ENCODE results near the gene CCDC138.

Gene CCDC138

DNA sequence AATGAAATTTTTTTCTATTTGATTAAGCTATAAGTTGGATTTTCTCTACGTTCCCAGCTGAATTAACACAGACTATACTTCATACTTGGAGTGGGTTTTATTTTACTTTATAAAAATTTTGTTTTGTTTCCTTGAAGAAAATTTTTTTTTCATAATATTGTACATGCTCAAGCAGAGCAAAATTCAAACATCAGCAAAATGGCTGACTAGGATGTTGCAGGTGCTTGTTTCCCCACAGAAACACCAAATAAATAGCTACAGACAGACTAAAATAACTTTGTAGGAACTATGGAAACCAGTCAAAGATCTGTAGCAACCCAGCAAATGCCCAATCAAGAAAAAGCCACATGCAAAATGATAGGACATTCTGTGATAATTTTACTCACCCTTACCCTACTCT lies 82.3 kb downstream of the CCDC138 start:
- no peak overlapping the region for H3K4me3 ChIP-seq (ENCODE audit: insufficient read length, low read depth)
- TF ChIP-seq ZNF274 (IDR thresholded peaks at IDR 0.05; ENCODE audit: low read depth, low read length) (no peak), YY1 (IDR thresholded peaks at IDR 0.05; ENCODE audit: insufficient read depth, insufficient read length) (no peak), SUZ12 (IDR thresholded peaks at IDR 0.05; ENCODE audit: extremely low read depth, insufficient read depth, insufficient read length) (no peak)
- peaks cover 6% of the 10 kb centered on the region; the same call in 1 of the 2 replicates for H3K9me3 ChIP-seq (ENCODE audit: insufficient read depth, low read length)
- no peak overlapping the region for H3K9ac ChIP-seq (ENCODE audit: insufficient read length, low read depth)
- peaks cover 41% of the 10 kb centered on the region for H3K36me3 ChIP-seq (ENCODE audit: insufficient read depth, insufficient read length, low read length)
- no peaks in the 10 kb centered on the region for H3K4me1 ChIP-seq (ENCODE audit: insufficient read depth, insufficient read length)
- DNase-seq (ENCODE audit: low read depth, low spot score) = no peak
- H3K27me3 ChIP-seq (ENCODE audit: insufficient read depth, insufficient read length) = no peaks in the 10 kb centered on the region

DNA sequence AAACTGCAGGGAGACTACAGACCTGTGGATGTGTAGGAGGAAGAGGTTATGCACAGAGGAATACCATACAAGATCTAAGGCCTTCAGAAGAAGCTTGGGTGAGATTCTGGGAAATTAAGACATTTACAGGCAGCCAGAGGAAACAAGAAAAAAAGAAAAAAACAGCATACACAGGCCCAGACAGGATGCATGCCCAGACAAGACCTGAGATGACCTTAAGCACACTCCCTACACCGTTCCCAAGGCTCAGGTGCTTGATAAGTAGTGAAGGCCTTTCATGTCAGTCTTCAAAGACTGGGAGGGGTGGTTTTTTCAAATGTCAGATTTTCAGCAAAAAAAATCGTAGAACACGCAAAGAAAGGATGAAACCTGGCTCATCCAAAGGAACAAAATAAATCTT lies 83.0 kb downstream of the CCDC138 start:
- Histone ChIP-seq H3K4me3 (ENCODE audit: insufficient read length, low read depth) (no peak overlapping the region), H3K9me3 (ENCODE audit: insufficient read depth, low read length) (peaks cover 6% of the 10 kb centered on the region; the same call in 1 of the 2 replicates), H3K4me1 (ENCODE audit: insufficient read depth, insufficient read length) (no peaks in the 10 kb centered on the region), H3K27me3 (ENCODE audit: insufficient read depth, insufficient read length) (no peaks in the 10 kb centered on the region), H3K36me3 (ENCODE audit: insufficient read depth, insufficient read length, low read length) (peaks cover 41% of the 10 kb centered on the region), H3K9ac (ENCODE audit: insufficient read length, low read depth) (no peak overlapping the region)
- no peak for DNase-seq (ENCODE audit: low read depth, low spot score)
- TF ChIP-seq YY1 (IDR thresholded peaks at IDR 0.05; ENCODE audit: insufficient read depth, insufficient read length) = no peak
- TF ChIP-seq ZNF274 (IDR thresholded peaks at IDR 0.05; ENCODE audit: low read depth, low read length) = no peak

GRCh38 chr2:108870069-108870644 lies 83.6 kb downstream of the CCDC138 start:
- Histone ChIP-seq H3K9ac (ENCODE audit: insufficient read length, low read depth) (no peak overlapping the region), H3K36me3 (ENCODE audit: insufficient read depth, insufficient read length, low read length) (peaks cover 37% of the 10 kb centered on the region), H3K4me3 (ENCODE audit: insufficient read length, low read depth) (no peak overlapping the region), H3K9me3 (ENCODE audit: insufficient read depth, low read length) (peaks cover 6% of the 10 kb centered on the region; the same call in 1 of the 2 replicates), H3K27me3 (ENCODE audit: insufficient read depth, insufficient read length) (no peaks in the 10 kb centered on the region), H3K4me1 (ENCODE audit: insufficient read depth, insufficient read length) (no peaks in the 10 kb centered on the region)
- no peak for DNase-seq (ENCODE audit: low read depth, low spot score)
- TF ChIP-seq ZNF274 (IDR thresholded peaks at IDR 0.05; ENCODE audit: low read depth, low read length) = no peak
- no peak for TF ChIP-seq YY1 (IDR thresholded peaks at IDR 0.05; ENCODE audit: insufficient read depth, insufficient read length)
- TF ChIP-seq SUZ12 (IDR thresholded peaks at IDR 0.05; ENCODE audit: extremely low read depth, insufficient read depth, insufficient read length) = no peak

DNA sequence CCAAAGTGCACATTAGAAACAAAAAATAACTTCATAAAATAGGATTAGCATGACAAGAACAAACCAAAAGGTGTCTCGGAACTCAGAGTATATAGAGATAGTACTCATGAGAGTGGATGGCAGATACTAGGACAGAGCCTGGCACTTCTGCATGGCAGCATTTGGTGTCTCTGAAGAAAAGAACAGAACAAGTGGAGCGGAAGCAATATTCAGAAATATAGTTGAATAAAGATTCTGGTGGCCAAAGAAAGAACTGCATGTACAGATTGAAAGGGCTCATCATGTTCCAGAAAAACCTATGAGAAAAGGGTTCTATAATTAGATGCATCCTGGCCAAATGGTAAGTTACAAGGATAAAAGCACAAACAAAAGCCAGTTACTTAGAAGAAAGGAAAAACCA lies 90.9 kb downstream of the CCDC138 start:
- Histone ChIP-seq H3K27me3 (ENCODE audit: insufficient read depth, insufficient read length) (no peaks in the 10 kb centered on the region), H3K4me3 (ENCODE audit: insufficient read length, low read depth) (no peak overlapping the region), H3K4me1 (ENCODE audit: insufficient read depth, insufficient read length) (no peaks in the 10 kb centered on the region), H3K9ac (ENCODE audit: insufficient read length, low read depth) (no peak overlapping the region), H3K36me3 (ENCODE audit: insufficient read depth, insufficient read length, low read length) (peaks cover 30% of the 10 kb centered on the region), H3K9me3 (ENCODE audit: insufficient read depth, low read length) (peaks cover 42% of the 10 kb centered on the region)
- TF ChIP-seq SUZ12 (IDR thresholded peaks at IDR 0.05; ENCODE audit: extremely low read depth, insufficient read depth, insufficient read length) = no peak
- TF ChIP-seq YY1 (IDR thresholded peaks at IDR 0.05; ENCODE audit: insufficient read depth, insufficient read length) = no peak
- no peak for TF ChIP-seq ZNF274 (IDR thresholded peaks at IDR 0.05; ENCODE audit: low read depth, low read length)
- no peak for DNase-seq (ENCODE audit: low read depth, low spot score)

- no peak overlapping the region for H3K4me3 ChIP-seq (ENCODE audit: insufficient read length, low read depth)
- no peaks in the 10 kb centered on the region for H3K4me1 ChIP-seq (ENCODE audit: insufficient read depth, insufficient read length)
- H3K9me3 ChIP-seq (ENCODE audit: insufficient read depth, low read length) = peaks cover 49% of the 10 kb centered on the region
- peaks cover 29% of the 10 kb centered on the region for H3K36me3 ChIP-seq (ENCODE audit: insufficient read depth, insufficient read length, low read length)
- H3K9ac ChIP-seq (ENCODE audit: insufficient read length, low read depth) = no peak overlapping the region
- no peak for DNase-seq (ENCODE audit: low read depth, low spot score)
- no peak for TF ChIP-seq YY1 (IDR thresholded peaks at IDR 0.05; ENCODE audit: insufficient read depth, insufficient read length)
- TF ChIP-seq ZNF274 (IDR thresholded peaks at IDR 0.05; ENCODE audit: low read depth, low read length) = no peak
- TF ChIP-seq SUZ12 (IDR thresholded peaks at IDR 0.05; ENCODE audit: extremely low read depth, insufficient read depth, insufficient read length) = no peak
- no peaks in the 10 kb centered on the region for H3K27me3 ChIP-seq (ENCODE audit: insufficient read depth, insufficient read length)
These were observed 91.7 kb downstream of the CCDC138 start for GRCh38 chr2:108878276-108878675.

- no peaks in the 10 kb centered on the region for H3K4me1 ChIP-seq (ENCODE audit: insufficient read depth, insufficient read length)
- no peak for TF ChIP-seq SUZ12 (IDR thresholded peaks at IDR 0.05; ENCODE audit: extremely low read depth, insufficient read depth, insufficient read length)
- TF ChIP-seq ZNF274 (IDR thresholded peaks at IDR 0.05; ENCODE audit: low read depth, low read length) = no peak
- no peak for TF ChIP-seq YY1 (IDR thresholded peaks at IDR 0.05; ENCODE audit: insufficient read depth, insufficient read length)
- no peaks in the 10 kb centered on the region for H3K36me3 ChIP-seq (ENCODE audit: insufficient read depth, insufficient read length, low read length)
- H3K9me3 ChIP-seq (ENCODE audit: insufficient read depth, low read length) = peaks cover 39% of the 10 kb centered on the region
- H3K9ac ChIP-seq (ENCODE audit: insufficient read length, low read depth) = no peak overlapping the region
- H3K4me3 ChIP-seq (ENCODE audit: insufficient read length, low read depth) = no peak overlapping the region
- DNase-seq (ENCODE audit: low read depth, low spot score) = peak; percentile 2
- no peaks in the 10 kb centered on the region for H3K27me3 ChIP-seq (ENCODE audit: insufficient read depth, insufficient read length)
These were observed 98.0 kb downstream of the CCDC138 start for GRCh38 chr2:108884619-108885018.

GRCh38 chr2:108889907-108890306 lies 103.3 kb downstream of the CCDC138 start:
- H3K36me3 ChIP-seq (ENCODE audit: insufficient read depth, insufficient read length, low read length) = no peaks in the 10 kb centered on the region
- no peaks in the 10 kb centered on the region for H3K27me3 ChIP-seq (ENCODE audit: insufficient read depth, insufficient read length)
- H3K9ac ChIP-seq (ENCODE audit: insufficient read length, low read depth) = no peak overlapping the region
- H3K4me3 ChIP-seq (ENCODE audit: insufficient read length, low read depth) = no peak overlapping the region
- no peaks in the 10 kb centered on the region for H3K4me1 ChIP-seq (ENCODE audit: insufficient read depth, insufficient read length)
- H3K9me3 ChIP-seq (ENCODE audit: insufficient read depth, low read length) = peaks cover 16% of the 10 kb centered on the region
- TF ChIP-seq YY1 (IDR thresholded peaks at IDR 0.05; ENCODE audit: insufficient read depth, insufficient read length) (no peak), SUZ12 (IDR thresholded peaks at IDR 0.05; ENCODE audit: extremely low read depth, insufficient read depth, insufficient read length) (no peak), ZNF274 (IDR thresholded peaks at IDR 0.05; ENCODE audit: low read depth, low read length) (no peak)
- no peak for DNase-seq (ENCODE audit: low read depth, low spot score)
